ENCODE measurements around the gene GPR15LG.

DNA sequence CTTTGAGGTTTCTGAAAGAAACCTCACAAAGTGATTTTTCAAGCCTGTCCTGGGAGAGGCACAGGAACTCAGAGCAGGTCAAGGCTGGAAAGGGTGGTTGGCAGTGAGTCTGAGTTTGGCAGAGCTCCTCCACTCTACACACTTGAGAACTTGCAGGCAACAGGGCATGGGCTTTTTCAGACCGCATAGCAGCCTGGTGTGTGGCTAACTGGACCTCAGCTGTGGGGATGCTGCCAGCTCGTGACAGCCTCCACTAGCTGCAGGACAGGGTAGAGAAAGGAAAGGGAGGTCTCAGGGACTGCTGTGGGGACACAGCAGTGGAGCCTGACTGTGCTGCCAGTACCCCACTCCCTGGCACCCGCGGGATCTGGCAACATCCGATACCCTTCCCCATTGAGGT lies 23.3 kb downstream of the GPR15LG start:
- no peak for TF ChIP-seq EGR1 (IDR thresholded peaks at IDR 0.05; ENCODE audit: low read depth)
- TF ChIP-seq, protein P1, sequence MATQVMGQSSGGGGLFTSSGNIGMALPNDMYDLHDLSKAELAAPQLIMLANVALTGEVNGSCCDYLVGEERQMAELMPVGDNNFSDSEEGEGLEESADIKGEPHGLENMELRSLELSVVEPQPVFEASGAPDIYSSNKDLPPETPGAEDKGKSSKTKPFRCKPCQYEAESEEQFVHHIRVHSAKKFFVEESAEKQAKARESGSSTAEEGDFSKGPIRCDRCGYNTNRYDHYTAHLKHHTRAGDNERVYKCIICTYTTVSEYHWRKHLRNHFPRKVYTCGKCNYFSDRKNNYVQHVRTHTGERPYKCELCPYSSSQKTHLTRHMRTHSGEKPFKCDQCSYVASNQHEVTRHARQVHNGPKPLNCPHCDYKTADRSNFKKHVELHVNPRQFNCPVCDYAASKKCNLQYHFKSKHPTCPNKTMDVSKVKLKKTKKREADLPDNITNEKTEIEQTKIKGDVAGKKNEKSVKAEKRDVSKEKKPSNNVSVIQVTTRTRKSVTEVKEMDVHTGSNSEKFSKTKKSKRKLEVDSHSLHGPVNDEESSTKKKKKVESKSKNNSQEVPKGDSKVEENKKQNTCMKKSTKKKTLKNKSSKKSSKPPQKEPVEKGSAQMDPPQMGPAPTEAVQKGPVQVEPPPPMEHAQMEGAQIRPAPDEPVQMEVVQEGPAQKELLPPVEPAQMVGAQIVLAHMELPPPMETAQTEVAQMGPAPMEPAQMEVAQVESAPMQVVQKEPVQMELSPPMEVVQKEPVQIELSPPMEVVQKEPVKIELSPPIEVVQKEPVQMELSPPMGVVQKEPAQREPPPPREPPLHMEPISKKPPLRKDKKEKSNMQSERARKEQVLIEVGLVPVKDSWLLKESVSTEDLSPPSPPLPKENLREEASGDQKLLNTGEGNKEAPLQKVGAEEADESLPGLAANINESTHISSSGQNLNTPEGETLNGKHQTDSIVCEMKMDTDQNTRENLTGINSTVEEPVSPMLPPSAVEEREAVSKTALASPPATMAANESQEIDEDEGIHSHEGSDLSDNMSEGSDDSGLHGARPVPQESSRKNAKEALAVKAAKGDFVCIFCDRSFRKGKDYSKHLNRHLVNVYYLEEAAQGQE (IDR thresholded peaks at IDR 0.05; ENCODE audit: low read depth) = no peak
- TF ChIP-seq, protein P2, sequence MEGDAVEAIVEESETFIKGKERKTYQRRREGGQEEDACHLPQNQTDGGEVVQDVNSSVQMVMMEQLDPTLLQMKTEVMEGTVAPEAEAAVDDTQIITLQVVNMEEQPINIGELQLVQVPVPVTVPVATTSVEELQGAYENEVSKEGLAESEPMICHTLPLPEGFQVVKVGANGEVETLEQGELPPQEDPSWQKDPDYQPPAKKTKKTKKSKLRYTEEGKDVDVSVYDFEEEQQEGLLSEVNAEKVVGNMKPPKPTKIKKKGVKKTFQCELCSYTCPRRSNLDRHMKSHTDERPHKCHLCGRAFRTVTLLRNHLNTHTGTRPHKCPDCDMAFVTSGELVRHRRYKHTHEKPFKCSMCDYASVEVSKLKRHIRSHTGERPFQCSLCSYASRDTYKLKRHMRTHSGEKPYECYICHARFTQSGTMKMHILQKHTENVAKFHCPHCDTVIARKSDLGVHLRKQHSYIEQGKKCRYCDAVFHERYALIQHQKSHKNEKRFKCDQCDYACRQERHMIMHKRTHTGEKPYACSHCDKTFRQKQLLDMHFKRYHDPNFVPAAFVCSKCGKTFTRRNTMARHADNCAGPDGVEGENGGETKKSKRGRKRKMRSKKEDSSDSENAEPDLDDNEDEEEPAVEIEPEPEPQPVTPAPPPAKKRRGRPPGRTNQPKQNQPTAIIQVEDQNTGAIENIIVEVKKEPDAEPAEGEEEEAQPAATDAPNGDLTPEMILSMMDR (IDR thresholded peaks at IDR 0.05 in 2 of 3, conservative IDR thresholded peaks at IDR 0.05 in 1 of 3; ENCODE audit: borderline replicate concordance in 1 of 3, insufficient read depth in 1 of 3, low read depth in 2 of 3, low read length in 2 of 3) = no peak
- no peak for TF ChIP-seq FOSL1 (IDR thresholded peaks at IDR 0.05; ENCODE audit: low read depth)
- no peak for TF ChIP-seq RAD21 (IDR thresholded peaks at IDR 0.05; ENCODE audit: low read depth)
- no peak for TF ChIP-seq EZH2phosphoT487 (IDR thresholded peaks at IDR 0.05; ENCODE audit: borderline replicate concordance)
- no peak for TF ChIP-seq JUND (IDR thresholded peaks at IDR 0.05)
